T-helper 2 cell (primary cell): ENCODE data around the gene DAAM2.

Experiments
- DNase-seq, 5 experiments: peaks; one replicate each; pipeline versions ENCODE4 v3.0.0 to v3.0.0-alpha.2; 2012 to 2022

The DAAM2 gene

DNA sequence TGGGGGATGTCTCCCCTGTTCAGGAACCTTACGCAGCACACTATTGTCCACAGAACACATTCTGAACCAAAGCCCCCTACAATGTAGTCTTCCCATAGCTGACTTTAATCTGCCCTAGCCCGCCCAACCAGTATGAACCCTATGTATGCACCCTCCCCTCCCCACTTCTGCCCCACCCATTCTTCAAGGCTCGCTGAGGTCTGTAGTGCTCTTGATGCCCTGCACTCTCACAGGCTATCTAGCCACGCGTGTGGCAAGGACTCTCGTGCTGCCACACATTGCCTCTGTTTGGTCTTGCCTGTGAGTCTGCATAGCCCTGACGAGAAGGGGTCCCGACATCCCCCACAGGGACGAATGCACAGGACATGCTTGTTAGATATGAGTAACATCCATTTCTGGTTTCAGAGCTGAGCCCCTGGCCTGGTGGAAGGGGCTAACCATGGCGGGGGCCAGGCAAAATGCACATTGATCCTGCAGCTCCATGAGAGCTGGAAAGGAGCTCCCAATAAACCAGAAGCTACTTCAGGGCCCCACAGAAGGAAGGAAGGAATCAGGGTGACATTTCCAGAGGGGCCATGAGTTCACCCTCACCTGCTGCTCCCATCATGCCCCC lies 119.4 kb downstream of the DAAM2 start:
- no peak for DNase-seq

GRCh38 chr6:39912446-39912845 lies 120.3 kb downstream of the DAAM2 start:
- no peak for DNase-seq

DNA sequence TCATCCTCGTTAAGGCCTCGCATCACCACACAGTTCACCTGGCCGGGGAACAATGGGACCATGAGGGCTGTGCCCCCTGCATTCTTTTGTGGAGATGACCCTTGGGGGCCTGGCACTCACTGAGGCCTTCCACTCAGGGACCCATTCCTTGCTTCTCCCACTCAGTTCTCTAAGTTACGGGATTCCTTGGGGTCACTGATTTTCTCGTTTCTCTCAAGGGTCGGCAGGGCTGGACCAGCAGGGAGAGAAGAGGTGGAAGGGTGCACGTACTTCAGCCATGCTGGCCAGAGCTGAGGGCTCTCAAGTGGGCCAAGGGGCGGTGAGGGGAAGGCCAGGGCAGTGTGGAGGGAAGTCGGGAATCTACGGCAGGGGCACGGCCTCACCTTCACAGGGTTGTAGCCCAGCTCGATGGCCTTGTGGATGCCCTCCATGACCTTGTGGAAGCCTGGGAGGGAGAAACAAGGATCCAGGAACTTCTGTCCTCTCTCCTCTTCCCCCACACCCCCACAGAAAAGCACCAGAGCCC lies 121.3 kb downstream of the DAAM2 start:
- DNase-seq: no peak

GRCh38 chr6:39914239-39914638 lies 122.1 kb downstream of the DAAM2 start:
- no peak for DNase-seq

DNA sequence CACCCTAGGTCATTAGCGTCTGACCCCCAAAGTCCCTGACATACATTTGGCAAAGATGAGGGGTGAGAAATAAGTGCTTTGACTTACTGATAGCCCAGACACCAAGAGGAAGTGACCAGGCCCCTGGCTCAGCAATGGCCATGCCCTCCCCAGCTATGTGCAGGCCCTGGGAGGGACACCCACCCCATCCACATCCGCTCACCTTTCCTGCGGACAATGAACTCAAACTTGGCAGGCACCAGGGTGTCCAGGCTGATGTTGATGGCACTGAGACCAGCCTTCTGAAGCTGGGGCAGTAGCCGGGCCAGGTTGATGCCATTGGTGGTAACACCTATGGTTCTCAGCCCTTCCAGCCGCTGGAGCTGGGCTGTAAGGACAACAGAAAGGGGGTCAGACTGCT lies 123.7 kb downstream of the DAAM2 start:
- DNase-seq: no peak

GRCh38 chr6:39917329-39917728 lies 125.2 kb downstream of the DAAM2 start:
- no peak for DNase-seq

- DNase-seq: no peak
Observed at GRCh38 chr6:39917981-39918380, 125.8 kb downstream of the DAAM2 start.

GRCh38 chr6:39918831-39919230 lies 126.7 kb downstream of the DAAM2 start:
- DNase-seq: no peak

DNA sequence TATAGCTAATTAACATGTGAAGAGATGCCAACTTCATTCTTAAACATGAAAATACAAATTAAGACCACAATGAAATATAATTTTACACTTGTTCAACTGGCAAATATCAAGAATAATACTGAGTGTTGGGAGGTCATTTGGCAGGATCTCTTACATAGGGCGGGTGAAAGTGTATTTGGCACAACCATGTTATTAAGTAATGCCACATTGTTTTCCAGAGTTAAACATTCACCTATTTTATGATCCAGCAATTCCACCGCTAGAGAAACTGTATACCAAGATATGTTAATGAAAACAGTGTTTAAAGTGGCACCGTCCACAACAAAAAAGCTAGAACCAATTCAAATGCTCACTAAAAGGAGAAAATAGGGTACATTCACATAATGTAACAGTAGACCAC lies 128.0 kb downstream of the DAAM2 start:
- DNase-seq: no peak

DNA sequence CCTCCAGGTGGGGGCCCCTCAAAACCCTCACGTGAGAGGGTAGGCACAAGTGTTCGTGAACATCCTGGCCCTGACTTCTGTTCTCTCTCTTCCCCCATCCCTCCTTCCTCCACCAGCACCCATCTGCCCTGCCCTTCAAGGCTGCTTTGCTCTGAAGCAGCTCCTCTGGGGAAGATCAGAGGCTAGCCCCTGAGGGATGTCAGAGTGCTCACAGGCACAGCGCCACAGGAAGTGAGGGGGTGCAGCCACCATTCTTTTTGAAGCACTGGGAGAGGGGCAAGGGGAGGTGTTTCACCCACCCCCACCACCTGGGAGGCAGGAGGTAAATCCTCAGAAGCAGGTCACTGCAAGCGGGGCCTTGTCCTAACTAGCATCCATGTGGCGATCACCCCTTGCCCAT lies 130.6 kb downstream of the DAAM2 start:
- no peak for DNase-seq

GRCh38 chr6:39923394-39923793 lies 131.2 kb downstream of the DAAM2 start:
- no peak for DNase-seq

DNA sequence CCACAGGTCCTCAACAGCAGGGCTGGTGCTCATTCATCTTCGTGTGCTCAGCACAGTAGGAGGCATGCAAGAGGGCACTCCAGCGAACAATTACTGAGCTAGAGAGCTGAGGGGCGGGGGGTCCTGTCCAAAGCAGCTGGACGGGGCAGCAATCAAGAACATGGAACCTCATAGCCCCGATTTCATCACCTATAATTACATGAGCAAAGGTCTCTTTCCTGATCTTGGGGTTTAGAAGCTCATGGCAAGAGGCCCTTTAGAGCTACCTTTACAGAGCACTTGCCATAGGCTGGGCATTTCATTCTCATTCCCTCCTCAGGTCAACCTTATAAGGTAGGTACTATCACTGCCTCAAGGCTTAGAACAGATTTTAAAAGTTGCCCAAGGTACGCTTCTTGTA lies 131.7 kb downstream of the DAAM2 start:
- DNase-seq: no peak

- no peak for DNase-seq
Observed at GRCh38 chr6:39924283-39924682, 132.1 kb downstream of the DAAM2 start.

DNA sequence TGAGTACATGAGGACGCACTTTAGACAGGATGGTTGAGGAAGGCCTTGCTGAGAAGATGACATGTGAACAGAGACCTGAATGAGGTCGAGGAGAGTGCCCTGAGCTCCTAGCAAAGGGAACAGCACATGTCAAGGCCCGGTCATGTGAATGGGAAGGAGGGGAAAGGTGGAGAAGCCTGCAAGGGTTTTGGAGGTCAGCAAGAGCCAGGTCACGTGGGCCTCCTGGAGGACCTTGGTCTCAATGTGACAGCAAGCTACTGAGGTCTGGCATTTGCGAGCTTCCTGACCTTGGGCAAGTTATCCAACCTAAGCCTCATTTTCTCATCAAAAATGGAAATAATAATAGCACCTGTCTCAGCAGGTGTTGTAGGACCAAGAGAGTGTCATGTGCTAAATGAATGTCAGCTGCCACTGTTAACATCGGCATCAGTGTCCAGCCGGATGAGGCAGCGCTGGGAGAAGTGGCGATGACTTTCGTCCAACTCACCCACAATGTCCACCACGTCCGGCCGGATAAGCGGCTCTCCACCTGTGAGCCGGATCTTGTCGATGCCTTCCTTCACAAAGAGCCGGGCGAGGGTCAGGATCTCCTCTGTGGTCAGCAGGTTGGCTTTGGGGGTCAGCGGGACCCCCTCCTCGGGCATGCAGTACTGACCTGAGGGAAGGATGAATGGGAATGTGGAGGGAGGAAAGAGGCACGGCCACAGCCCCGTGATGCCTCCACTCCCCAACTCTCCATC lies 133.2 kb downstream of the DAAM2 start:
- no peak for DNase-seq

DNA sequence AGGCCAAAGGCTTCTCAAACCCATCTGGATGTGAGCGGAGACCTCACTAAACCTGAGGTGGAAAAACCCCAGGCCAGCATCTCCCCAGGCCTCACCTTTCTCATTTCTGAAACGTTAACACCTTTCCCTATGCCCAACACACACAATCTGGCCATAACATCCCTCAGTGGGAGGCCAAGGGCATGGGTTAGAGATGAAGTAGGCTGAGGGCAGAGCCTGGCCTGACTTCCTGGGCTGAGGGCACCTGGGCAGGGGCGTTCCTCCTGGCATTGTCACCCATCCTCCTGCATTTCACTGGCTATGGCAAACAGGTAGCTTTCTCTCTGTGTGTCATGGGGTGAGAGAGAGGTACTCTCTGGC lies 133.7 kb downstream of the DAAM2 start:
- no peak for DNase-seq

DNA sequence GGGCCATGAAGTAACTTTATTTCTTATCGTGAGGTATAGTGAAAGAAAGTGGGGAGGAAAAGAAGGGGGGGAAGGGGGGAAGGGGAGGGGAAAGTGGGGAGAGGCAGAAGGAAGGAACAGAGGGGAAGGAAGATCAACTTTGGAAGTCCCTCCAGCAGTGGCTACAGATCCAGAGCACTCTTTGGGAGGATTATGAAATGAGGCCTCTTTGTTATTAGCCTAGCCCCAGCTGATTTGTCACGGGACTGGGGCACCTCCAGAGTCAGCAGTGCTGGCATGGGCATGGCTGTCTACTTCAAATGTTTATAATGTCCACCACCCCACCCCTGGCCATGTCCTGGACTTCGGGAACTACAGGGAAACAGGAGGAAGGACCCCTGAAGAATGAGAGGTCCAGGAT lies 134.5 kb downstream of the DAAM2 start:
- no peak for DNase-seq

- DNase-seq: no peak
Observed at GRCh38 chr6:39927159-39927558, 135.0 kb downstream of the DAAM2 start.

GRCh38 chr6:39929039-39929732 lies 137.0 kb downstream of the DAAM2 start:
- no peak for DNase-seq

DNA sequence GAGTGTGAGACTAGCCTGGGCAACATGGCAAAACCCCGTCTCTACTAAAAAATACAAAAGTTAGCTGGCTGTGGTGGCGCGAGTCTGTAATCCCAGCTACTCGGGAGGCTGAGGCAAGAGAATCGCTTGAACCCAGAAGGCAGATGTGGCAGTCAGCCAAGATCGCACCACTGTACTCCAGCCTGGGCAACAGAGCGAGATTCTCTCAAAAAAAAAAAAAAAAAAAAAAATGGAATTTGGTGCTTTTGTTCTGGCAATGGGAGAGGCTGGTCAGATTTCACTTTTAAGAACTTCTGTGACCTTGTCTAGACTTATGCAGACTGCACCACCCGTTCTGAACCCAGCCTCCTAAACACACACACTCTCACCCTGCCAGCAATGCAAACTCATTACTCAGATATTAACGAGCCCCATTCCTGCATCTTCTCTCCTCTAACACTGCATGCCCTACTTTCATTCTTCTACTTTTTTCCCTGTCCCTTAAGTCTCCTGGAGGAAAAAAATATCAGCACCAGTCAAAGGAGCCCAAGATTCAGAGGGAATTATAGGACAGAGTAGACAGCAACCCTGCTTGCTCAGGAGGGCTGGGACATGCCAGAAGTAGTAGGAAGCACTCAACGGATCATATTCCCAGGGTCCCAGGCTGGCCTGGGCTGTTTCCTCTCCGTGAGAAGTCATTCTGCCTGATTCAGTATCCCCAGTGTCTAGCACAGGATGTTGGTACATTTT lies 137.7 kb downstream of the DAAM2 start:
- DNase-seq: no peak

DNA sequence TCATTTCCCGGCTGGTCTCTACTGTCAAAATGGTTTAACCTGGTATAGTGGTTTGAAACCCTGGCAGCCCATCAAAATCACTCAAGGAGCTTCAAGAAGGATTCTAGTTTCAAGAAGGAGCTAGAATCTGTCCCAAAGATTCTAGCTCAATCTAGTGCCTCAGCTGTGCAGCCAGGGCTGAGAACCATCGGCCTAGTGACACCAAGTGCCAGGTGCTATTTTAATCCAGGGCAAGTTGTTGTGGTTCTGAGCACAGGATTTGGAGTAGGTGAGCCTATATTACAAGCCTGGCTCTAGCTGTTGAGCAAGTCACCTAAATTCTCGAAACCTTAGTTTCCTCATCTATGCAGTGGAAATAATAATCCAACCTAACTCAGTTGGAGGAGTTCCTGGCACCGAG lies 138.4 kb downstream of the DAAM2 start:
- DNase-seq: no peak

- no peak for DNase-seq
Observed at GRCh38 chr6:39931607-39932006, 139.4 kb downstream of the DAAM2 start.

GRCh38 chr6:39932386-39932910 lies 140.3 kb downstream of the DAAM2 start:
- no peak for DNase-seq

DNA sequence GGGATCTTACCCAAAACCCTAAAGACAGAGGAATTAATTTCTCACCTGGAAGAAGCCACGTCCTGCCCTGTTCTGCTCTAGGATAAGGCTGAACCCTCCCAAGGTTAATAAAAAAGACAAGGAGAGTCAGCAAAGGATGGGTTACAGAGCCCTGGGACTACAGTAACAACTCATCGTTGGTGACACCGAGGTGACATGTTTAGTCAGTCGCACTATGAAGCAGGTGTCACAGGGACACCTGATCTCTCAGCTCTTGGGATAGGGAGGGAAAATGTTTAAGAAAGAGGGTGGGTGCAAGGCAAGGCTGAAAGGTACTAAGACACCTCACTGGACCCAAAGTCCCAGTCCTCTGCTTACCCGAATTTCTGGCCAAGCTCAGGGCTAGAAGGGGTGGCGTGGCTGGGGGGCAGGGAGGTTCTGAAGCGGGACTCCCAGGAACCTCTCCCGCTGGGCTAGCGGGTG lies 141.5 kb downstream of the DAAM2 start:
- DNase-seq: no peak
